SH-SY5Y (cell line): ENCODE data around the gene KLF13.

Source experiments
- GATA2 ChIP-seq: IDR thresholded peaks from 2 replicates; pipeline ENCODE4 v1.6.1; 2011; ENCODE audit warnings: mild to moderate bottlenecking, low read depth, low read length
- GATA3 ChIP-seq: IDR thresholded peaks from 2 replicates; pipeline ENCODE4 v1.6.1; 2011; ENCODE audit warnings: low read depth, mild to moderate bottlenecking, low read length, moderate library complexity

- no peak for TF ChIP-seq GATA2
- TF ChIP-seq GATA3, result no peak
These were observed 5.5 kb downstream of the KLF13 start for GRCh38 chr15:31332020-31332680.
